Muscle of arm (tissue), 14 donors: ENCODE results near the gene PTPN7. TPM values are rescaled to one million over a fixed set of nuclear protein-coding genes. Genes with fewer than 3 reads are reported as not detected.
"Not testable (repeated sequence)": the region's sequence is repeated elsewhere in the genome, so short reads cannot be mapped to it uniquely, and the experiment has no call there.

Experiments used
- DNase-seq: peaks from one replicate; pipeline ENCODE4 v3.0.0-alpha.2; 2013
- long read RNA-seq, 11 donors: transcript quantifications; one replicate each; lab custom pipeline, GENCODE V29; 2026
- polyA plus RNA-seq, 12 donors: library from polyadenylated mRNA; unstranded; fragments of 120-200 nt; gene quantifications; one replicate each; pipeline ENCODE4 v1.2.1, GENCODE V29; 2013; ENCODE audit not compliant: insufficient read length in 12 of 12

Gene PTPN7
- 1 to 10 TPM in 2 of 12 donors, under 1 TPM in 8, not detected in 2; 0.46 to 4.9 (median 0.66) TPM for polyA plus RNA-seq
- long read RNA-seq, donor 1: 0 reads
- long read RNA-seq, donor 2: 0 reads
- long read RNA-seq, donor 3: 0 reads
- long read RNA-seq, donor 4: 0 reads
- long read RNA-seq, donor 5: 0 reads
- long read RNA-seq, donor 6: 0 reads
- long read RNA-seq, donor 7: 0 reads
- long read RNA-seq, donor 8: 0 reads
- long read RNA-seq, donor 9: 0 reads
- long read RNA-seq, donor 10: 0 reads
- long read RNA-seq, donor 11: 0 reads

DNA sequence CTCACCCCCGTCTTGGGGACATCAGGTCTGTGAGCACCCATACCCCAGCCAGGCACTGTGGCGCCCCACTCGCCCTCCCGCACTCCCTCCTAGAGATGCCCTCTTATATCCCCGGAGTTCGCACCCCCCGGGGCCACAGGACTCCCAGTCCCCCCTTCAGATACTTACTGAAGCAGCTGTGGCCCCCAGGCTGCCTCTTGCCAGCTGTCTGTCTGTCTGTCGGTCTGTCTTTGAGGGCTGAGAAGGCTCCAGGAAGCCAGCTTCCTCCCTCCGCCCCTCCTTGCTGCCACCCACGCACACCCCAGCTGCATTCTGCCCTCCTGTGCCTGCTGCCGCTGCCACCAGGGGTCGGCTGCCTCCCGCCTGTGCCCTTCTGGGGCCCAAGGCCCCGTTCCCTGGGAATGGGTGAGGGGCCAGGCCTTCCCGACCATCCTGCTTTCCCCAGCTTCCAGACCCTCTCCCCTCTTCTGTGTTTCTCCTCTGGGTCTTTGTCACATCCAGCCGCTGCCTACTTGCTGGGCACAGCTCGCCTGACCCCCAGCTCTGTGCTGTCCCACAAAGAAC is at the start of gene PTPN7:
TSS of gene PTPN7 (minus strand) at position 226 of the 564 bp plus-strand sequence. CDS start 1,200 bp downstream, outside the sequence.
- DNase-seq: no peak

DNA sequence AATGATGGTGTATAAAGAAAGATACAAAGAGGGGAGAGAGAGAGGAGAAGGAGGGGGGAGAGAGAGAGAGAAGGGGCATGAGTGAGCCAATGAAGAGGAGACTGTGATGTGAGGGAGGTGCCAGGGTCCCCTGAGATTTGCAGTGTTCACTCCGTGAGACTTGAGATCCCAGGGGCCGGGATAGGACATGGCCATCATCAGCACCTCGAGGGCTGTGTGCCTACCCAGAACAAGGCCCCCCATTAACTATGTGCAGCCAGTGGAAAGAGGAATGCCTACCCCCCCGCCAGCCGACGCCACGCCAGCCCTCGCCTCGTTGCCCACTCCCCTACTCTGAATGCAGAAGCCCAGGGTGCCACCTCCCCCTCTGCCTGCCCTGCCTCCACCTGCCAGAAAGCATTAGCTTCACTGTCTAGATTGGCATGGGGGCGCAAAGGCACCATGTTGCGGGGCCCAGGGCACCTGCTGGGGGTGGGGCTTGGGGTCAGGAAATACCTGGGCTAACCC is 48.0 kb upstream of the PTPN7 start:
- no peak for DNase-seq

DNA sequence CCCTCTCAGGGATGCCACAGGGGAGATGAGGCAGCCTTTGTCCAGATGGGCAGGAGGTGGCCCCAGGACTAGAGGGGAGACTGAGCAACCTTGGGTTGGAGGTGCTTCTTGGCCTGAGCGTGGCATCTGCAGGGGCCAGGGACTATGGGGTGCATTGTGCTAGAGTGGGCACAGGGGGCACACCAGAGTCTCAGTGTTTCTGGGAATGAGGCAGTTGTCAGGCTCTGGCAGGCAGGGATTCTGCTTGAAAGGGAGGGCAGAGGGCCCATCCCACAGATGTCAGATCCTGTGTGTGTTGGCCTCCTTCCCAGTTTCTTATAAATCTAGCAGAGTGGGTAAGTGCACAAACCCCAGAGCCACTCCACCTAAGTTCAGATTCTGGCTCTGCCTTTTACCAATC is 46.9 kb upstream of the PTPN7 start:
- DNase-seq: no peak

- DNase-seq: no peak
These were observed 45.3 kb upstream of the PTPN7 start for GRCh38 chr1:202205523-202206190.

GRCh38 chr1:202204065-202204464 is 43.7 kb upstream of the PTPN7 start:
- DNase-seq: no peak

DNA sequence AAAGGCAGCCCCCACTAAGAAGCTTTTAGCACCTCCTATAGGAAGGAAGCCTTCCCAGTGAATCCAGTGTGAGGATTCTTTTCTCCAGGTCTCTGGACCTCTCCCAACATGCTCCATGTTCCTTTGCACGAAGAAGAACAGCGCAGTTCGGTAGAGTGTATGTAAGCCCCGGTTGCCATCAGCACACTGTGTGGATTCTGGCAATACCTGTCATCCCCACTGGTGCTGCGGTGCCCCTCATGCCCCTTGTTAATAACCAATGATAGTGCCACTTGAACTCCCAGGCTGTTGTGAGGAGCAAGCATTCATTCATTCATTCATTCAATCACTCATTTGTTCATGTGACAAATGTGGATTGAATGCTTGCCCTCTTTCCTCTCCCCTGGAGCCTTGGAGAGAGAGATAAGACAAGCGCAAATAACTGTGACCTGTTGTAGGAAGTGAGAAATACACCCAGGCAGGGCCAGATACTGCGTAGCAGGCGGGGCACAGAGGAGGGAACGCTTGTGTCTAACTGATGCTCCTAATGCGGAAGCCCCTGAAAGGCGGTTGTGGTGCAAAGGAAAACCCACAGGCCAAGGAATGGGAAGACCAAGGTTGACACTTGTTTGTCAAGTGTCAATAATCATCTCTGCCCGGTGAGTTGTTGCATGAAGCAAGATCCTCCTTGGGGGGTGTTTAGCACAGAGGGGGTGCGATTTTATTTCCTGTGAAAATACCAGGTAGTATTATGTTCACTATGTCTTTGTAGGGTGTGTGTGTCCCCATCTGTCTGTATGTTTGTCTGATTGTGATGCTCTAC is 43.0 kb upstream of the PTPN7 start:
- no peak for DNase-seq

GRCh38 chr1:202202500-202203168 is 42.2 kb upstream of the PTPN7 start:
- DNase-seq: no peak

- no peak for DNase-seq
These were observed 41.6 kb upstream of the PTPN7 start for GRCh38 chr1:202201971-202202370.

GRCh38 chr1:202201266-202201665 is 40.9 kb upstream of the PTPN7 start:
- DNase-seq: no peak

- no peak for DNase-seq
These were observed 40.3 kb upstream of the PTPN7 start for GRCh38 chr1:202200669-202201068.

- DNase-seq: no peak
These were observed 39.7 kb upstream of the PTPN7 start for GRCh38 chr1:202200112-202200548.

DNA sequence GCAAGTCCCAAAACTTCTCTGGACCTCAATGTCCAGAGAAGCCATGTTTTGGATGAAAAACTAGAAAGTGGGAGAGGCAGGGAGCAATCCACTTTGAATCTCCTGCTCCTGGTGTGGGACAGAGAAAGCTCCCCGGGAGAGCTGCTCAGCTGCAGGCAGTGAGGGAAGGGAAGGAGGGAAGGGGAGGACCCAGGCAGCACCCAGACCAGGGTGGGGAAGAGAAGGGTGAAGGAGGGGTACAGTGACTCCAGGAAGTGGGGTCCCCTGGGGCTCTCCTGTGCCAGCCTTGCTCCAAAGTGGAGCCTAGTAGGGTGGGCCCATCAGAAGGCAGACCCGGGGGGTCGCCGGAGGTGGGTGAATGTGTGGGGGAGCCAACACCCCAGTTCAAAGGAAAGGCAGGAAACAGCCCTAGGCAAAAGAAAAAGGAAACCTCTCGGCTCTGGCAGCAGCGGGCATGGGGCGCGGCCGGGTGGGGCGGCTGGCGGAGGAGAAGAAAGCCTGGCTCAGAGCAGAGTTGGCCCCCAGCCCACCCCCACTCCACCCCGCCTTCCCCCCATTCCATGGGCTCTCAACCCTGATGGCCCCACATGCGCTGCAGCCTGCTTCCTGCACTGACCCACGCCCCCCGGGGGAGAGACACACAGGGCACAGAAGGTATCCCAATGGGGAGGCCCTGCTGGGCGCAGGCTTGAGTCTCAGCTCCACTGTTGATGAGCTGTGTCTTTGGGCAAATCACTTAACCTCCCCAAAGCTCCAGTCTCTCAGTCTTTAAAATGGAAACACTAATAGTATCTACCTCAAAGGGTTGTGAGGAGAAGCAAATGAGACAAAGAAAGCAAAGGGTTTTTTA is 38.9 kb upstream of the PTPN7 start:
- no peak for DNase-seq

- no peak for DNase-seq
These were observed 37.9 kb upstream of the PTPN7 start for GRCh38 chr1:202198366-202198724.

DNA sequence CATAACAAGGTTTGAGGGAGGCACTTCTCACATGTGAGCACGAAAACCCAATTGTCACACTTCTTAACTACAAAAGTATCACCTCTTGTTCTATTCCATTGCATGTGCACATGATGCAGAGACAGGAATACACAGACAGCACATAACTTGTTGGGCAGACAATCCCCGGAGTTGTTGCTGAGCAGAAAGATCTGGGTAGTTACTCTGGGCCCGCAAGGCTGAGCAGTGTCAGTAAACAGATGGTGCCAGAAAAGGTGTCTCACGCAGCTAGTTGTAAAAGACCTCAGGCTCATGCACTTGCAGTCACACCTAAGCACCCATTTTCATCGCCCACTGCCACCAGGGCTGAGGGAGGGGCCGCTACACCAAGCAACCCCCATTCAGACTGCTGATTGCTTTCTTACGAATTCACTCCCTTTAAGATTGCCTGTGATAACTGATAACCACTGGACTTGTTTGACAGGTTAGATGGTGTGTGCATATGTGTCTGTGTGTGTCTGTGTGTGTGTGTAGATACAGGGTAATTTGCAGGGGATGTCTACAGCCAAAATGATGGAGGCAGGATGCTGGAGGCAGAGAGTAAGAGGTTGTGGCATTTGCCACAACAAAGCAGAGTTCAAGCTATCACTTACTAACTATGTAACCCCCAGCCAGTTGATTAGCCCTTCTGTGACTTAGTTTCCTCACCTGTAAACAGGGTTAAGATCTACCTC is 37.4 kb upstream of the PTPN7 start:
- no peak for DNase-seq

GRCh38 chr1:202194328-202194648 is 33.9 kb upstream of the PTPN7 start:
- no peak for DNase-seq

GRCh38 chr1:202193614-202194327 is 33.4 kb upstream of the PTPN7 start, which contains the start of gene LGR6:
Gene LGR6 (plus strand): TSS chr1:202193799. CDS start chr1:202193990, 191 bp downstream.
- no peak for DNase-seq

GRCh38 chr1:202192770-202193613 is 32.6 kb upstream of the PTPN7 start:
- peak; percentile 29 for DNase-seq

- not testable (repeated sequence) for DNase-seq
These were observed 31.0 kb upstream of the PTPN7 start for GRCh38 chr1:202191391-202191790.
